B cell (primary cell): Measurements from ENCODE around the gene EML5.

Experiments used
- EZH2 ChIP-seq: IDR thresholded peaks from 2 replicates; pipeline ENCODE4 v1.6.1; 2012; ENCODE audit warnings: borderline replicate concordance, low read depth, mild to moderate bottlenecking, moderate library complexity, low read length; ENCODE audit not compliant: insufficient read depth, poor library complexity, severe bottlenecking
- TF ChIP-seq, protein P1 (sequence below): fragments of 200-600 bp; IDR thresholded peaks from one replicate; pipeline ENCODE4 v1.8.0; 2022; ENCODE audit warnings: antibody characterized with exemption, mild to moderate bottlenecking

DNA sequence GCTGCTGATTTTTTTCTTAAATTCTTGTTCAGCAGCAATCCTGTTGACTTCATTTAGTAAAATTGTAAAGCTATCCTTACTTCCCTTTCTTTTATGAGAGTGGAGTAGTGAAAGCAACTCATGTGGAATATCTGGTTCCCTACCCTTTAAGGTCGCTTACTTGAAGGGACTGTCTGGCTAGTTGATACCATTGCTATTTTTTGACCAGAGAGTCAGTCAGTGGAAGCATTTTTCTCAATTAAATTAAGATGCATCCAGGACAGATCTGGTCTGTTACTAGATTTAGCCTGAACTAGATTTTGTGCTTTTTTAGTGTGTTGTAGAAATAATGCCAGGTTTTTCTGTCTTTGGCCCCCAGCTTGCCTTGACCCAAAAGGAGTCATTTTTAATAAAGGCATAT, 49.7 kb upstream of the EML5 start:
- TF ChIP-seq, protein P1, sequence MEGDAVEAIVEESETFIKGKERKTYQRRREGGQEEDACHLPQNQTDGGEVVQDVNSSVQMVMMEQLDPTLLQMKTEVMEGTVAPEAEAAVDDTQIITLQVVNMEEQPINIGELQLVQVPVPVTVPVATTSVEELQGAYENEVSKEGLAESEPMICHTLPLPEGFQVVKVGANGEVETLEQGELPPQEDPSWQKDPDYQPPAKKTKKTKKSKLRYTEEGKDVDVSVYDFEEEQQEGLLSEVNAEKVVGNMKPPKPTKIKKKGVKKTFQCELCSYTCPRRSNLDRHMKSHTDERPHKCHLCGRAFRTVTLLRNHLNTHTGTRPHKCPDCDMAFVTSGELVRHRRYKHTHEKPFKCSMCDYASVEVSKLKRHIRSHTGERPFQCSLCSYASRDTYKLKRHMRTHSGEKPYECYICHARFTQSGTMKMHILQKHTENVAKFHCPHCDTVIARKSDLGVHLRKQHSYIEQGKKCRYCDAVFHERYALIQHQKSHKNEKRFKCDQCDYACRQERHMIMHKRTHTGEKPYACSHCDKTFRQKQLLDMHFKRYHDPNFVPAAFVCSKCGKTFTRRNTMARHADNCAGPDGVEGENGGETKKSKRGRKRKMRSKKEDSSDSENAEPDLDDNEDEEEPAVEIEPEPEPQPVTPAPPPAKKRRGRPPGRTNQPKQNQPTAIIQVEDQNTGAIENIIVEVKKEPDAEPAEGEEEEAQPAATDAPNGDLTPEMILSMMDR = no peak
- no peak for TF ChIP-seq EZH2
